HG03280 (cell line): ENCODE data around the gene TEKT5.
"Not testable (repeated sequence)": the region's sequence is repeated elsewhere in the genome, so short reads cannot be mapped to it uniquely, and the experiment has no call there.

ENCODE experiments used
- ATAC-seq: cut with Tn5 transposase; IDR thresholded peaks from one replicate; pipeline ENCODE4 v1.9.1; 2021; ENCODE audit warnings: mild to moderate bottlenecking, moderate library complexity; ENCODE audit not compliant: unreplicated experiment

TEKT5 gene

DNA sequence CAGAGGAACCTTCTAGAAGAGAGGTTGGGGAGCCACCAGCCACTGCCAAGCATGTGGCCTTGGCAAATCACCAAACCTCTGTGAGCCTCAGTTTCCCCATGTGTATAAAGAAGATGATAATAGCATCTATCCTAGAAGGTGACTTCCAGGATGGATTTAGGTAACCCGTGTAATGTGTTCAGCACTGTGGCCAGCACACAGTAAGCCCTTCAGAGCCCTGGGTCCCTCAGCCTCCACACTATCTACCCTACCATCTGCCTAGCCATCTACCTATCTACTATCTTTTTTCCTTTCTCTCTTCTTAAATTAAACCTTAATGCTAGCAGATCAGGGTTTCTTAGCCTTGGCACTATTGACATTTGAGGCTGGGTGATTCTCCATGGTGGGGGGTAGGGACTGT, 33.0 kb downstream of the TEKT5 start:
- ATAC-seq = no peak

GRCh38 chr16:10660950-10661635, 33.6 kb downstream of the TEKT5 start:
- no peak for ATAC-seq

GRCh38 chr16:10658943-10659342, 35.8 kb downstream of the TEKT5 start:
- no peak for ATAC-seq

DNA sequence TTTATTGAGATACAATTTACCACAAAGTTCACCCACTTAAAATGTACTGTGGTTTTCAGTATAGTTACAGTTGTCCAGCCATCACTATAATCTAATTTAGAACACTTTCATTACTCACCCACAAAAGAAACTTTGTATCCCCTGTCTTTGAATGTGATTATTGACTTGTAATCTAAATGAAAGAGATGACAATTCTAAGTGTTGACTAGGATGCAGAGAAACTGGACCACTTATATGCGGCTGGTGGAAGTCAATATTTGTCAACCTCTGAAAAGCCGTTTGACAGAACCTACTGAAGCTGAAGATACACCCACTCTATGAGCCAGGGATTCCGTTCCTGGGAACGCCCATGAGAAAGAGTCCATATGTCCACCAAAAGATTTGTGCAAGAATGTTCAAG, 36.8 kb downstream of the TEKT5 start:
- no peak for ATAC-seq

DNA sequence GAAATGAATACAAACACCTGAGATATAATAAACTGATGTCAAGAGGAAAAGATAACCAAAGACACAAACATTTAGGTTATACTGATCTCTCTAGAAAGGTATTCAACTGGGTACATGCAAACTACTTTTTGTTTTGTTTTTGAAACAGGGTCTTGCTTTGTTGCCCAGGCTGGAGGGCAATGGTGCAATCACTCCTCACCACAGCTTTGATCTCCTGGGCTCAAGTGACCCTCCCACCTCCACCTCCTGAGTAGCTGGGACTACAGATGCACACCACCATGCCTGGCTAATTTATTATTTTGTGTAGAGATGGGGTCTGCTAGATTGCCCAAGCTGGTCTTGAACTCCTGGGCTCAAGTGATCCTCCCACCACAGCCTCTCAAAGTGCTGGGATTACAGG, 38.1 kb downstream of the TEKT5 start:
- no peak for ATAC-seq

- no peak for ATAC-seq
Observed at GRCh38 chr16:10655415-10655977, 39.2 kb downstream of the TEKT5 start.

GRCh38 chr16:10654592-10655414, 39.9 kb downstream of the TEKT5 start:
- ATAC-seq = no peak

DNA sequence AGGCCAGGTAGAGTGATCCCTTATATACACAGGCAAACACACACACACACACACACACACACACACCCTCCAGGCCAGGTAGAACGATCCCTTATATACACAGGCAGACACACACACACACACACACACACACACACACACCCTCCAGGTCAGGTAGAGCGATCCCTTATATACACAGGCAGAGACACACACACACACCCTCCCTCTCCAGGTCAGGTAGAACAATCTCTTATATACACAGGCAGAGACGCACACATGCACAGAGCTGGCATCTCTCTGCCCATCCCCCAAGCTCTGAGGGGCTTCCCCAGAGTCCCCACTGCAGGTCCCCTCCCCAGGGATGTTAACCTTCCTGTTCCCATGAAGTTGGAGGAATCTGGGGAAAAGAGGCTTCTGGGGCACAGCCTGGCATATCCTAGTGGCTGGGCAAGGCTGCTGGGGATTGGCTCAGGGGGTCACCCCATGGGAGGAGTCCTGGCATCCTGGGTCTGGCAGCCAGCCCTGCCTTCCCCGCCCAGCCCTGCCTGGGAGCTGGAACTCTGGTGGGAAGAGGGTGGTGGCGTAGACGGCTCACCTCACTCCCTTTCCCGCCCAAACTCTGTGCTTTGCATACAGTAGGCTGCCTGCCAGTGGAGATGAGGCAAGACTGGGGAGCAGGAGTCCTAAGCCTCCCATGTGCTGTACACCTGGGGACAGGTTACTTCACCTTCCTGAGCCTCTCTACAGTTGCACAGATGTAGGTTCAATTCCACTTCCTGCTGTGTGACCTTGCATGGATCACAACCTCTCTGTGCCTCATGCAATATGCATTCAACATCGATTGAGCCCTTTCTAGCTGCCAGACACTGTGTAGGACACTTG, 41.8 kb downstream of the TEKT5 start:
- no peak for ATAC-seq

DNA sequence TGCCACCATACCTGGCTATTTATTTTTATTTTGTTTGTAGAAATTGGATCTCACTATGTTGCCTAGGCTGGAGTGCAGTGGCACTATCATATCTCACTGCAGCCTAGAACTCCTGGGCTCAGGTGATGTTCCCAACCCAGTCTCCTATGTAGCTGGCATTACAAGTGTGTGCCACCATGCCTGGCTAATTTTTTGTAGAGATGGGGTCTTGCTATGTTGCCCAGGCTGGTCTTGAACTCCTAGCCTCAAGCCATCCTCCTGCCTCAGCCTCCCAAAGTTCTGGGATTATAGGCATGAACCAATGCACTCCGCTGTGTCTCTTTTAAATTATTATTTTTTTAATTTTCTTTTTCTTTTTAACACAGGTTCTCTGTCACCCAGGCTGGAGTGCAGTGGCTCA, 45.6 kb downstream of the TEKT5 start:
- ATAC-seq = not testable (repeated sequence)

GRCh38 chr16:10647721-10648296, 46.9 kb downstream of the TEKT5 start:
- no peak for ATAC-seq

DNA sequence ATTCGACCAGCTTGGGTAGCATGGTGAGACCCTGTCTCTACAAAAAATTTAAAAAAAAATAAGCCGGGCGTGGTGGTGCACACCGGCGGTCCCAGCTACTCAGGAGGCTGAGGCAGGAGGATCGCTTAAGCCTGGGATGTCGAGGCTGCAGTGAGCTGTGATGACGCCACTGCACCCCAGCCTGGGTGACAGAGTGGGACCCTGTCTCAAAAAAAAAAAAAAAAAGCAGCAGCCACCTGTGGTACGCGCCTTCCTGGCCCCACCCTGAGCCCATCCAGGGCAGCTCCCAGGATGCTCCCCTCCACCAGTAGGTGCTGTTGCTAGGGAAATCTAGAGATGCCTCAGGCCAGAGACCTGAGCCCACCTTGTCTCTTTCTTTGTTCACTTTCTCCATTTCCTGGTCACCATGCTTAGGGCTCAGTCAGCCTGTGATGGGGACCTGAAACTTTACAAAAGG, 47.4 kb downstream of the TEKT5 start:
- ATAC-seq = no peak

GRCh38 chr16:10646581-10647263, 48.0 kb downstream of the TEKT5 start:
- no peak for ATAC-seq

DNA sequence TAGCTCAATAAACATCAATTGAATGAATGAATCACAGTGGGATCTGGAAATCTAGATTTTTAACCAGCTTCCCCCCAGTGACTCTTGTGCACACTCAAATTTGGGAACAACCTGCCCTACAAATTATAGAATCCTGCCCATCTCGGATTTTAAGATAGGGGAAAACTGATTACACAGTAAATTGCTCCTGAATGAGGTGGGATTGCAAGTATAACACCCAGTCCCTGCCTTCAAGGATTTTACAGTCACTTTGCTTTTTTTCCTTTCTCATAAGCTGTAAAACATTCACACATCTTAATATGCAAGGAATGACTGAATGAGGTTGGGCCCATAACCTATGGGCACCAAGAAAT, 48.5 kb downstream of the TEKT5 start:
- no peak for ATAC-seq

GRCh38 chr16:10644092-10644491, 50.6 kb downstream of the TEKT5 start:
- no peak for ATAC-seq

- ATAC-seq = no peak
Observed at GRCh38 chr16:10642964-10643363, 51.8 kb downstream of the TEKT5 start.

GRCh38 chr16:10641953-10642949, 52.5 kb downstream of the TEKT5 start:
- ATAC-seq = no peak

DNA sequence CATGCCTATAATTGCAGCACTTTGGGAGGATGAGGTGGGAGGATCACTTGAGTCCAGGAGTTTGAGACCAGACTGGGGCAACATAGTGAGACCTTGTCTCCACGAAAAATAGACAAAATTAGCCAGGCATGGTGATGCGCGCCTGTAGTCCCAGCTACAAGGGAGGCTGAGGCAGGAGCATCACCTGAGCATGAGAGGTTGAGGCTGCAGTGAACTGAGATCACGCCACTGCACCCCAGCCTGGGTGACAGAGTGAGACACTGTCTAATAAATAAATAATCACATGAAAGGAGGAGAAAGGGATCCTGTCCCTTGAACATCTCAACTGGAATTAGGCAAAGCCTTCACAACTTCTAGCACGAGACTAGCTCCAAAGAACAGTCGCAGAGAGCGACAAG, 53.2 kb downstream of the TEKT5 start:
- no peak for ATAC-seq

DNA sequence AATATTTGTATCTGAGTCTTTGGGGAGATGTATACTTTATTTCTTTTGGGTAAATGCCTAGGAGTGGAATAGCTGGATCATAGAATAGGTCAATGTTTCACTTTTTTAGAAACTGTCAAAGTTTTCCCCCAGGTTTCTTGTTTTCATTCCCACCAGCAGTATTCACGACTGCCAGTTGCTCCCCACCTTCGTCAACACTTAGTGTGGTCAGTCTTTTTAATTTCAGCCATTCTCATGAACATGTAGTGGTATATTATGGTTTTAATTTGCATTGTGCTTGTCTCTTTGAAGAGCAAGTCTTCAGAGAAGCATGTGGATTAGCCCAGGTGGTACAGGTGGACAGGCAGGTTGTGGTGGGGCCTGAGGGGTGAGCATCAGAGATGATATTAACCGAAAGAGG, 53.8 kb downstream of the TEKT5 start:
- no peak for ATAC-seq

DNA sequence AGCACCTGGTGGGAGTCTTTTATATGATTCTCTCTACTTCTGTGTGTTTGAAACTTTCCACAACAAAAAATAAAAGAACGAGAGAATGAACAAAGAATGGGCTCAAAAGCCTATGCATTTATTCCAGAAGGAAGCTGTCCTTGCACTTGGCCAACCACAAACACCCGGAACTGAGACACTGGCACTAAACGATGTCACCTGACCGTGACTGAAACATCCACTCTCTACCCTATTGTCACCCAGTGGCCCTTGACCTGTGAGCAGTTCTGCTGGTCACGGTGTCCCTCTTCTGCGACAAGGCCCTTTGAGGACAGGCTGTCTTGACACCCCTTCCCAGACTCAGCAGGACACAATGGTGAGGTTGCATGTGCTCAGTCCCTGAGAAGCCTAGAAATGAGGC, 56.6 kb downstream of the TEKT5 start:
- ATAC-seq = no peak
